Activated CD8-positive, alpha-beta T cell treated with anti-CD3 and anti-CD28 coated beads for 36 hours (primary cell): ENCODE measurements around the gene RSKR. TPM values are rescaled to one million over a fixed set of nuclear protein-coding genes. Genes with fewer than 3 reads are reported as not detected.

ENCODE experiments used
- ATAC-seq: fragments of 200-7000 bp; cut with Tn5 transposase; one replicate; pipeline ENCODE4 v1.10.0; 2021; ENCODE audit warnings: mild to moderate bottlenecking, moderate library complexity
- CTCF ChIA-PET: fragments of 350-600 bp; sonication (Branson Sonifier 250); formaldehyde crosslinking; loops from one replicate; lab custom pipeline; 2021; ENCODE audit warnings: antibody characterized with exemption; lab: Charles Lee
- POLR2A ChIA-PET: fragments of 350-600 bp; sonication (Branson Sonifier 250); formaldehyde crosslinking; loops from one replicate; lab custom pipeline; 2021; ENCODE audit warnings: antibody characterized with exemption; lab: Charles Lee
- DNase-seq: peaks from one replicate; pipeline ENCODE4 v3.0.0-alpha.2; 2020
- H3K27ac Mint-ChIP-seq: one replicate; pipeline ENCODE4 v1.8.0; 2021; ENCODE audit warnings: mild to moderate bottlenecking, mixed read lengths
- H3K27me3 Mint-ChIP-seq: one replicate; pipeline ENCODE4 v1.8.0; 2021; ENCODE audit warnings: mixed read lengths
- H3K36me3 Mint-ChIP-seq: one replicate; pipeline ENCODE4 v1.8.0; 2021; ENCODE audit warnings: low read depth, mixed read lengths
- H3K4me1 Mint-ChIP-seq: one replicate; pipeline ENCODE4 v1.8.0; 2021; ENCODE audit warnings: low read depth, mixed read lengths
- H3K4me3 Mint-ChIP-seq: one replicate; pipeline ENCODE4 v1.8.0; 2021; ENCODE audit warnings: mild to moderate bottlenecking, moderate library complexity, mixed read lengths
- H3K9me3 Mint-ChIP-seq: one replicate; pipeline ENCODE4 v1.8.0; 2021; ENCODE audit warnings: mixed read lengths
- intact Hi-C: fragments of 100-400 bp; cut with micrococcal nuclease; formaldehyde crosslinking; loops from one replicate; pipeline ENCODE4 v1.10.0; 2022
- total RNA-seq, 2 experiments: library from RNA; stranded (reverse); gene quantifications; one replicate each; pipeline ENCODE4 v1.2.3, GENCODE V29; 2021
- TF ChIP-seq, protein P1 (sequence below): fragments of 200-600 bp; IDR thresholded peaks from one replicate; pipeline ENCODE4 v1.8.0; 2022; ENCODE audit warnings: antibody characterized with exemption, mild to moderate bottlenecking

RSKR gene
- total RNA-seq, 2 experiments from 2014 or later: 22.5 to 24.9 TPM

DNA sequence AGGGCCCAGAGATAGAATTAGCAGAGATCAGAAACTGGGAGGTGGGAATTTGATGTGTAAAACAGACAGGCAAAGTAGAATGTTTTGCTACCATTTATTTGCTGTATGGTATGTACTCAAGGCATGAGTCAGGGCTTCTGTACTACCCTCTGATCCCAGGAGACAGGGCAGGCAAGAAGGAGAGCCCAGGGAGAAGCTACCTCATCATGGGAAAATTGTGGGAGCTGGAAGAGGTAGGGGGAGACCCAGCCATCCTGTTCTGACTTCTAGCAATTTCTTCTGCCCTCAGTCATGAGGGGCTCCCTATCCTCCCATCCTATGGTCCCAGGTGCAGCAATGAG lies 41.0 kb downstream of the RSKR start:
- Mint-ChIP-seq H3K4me3 (no peak overlapping the region), H3K4me1 (peaks cover 45% of the 10 kb centered on the region), H3K27me3 (no peaks in the 10 kb centered on the region), H3K9me3 (no peaks in the 10 kb centered on the region), H3K36me3 (peaks cover 47% of the 10 kb centered on the region), H3K27ac (no peak overlapping the region)
- no peak for ATAC-seq
- TF ChIP-seq, protein P1, sequence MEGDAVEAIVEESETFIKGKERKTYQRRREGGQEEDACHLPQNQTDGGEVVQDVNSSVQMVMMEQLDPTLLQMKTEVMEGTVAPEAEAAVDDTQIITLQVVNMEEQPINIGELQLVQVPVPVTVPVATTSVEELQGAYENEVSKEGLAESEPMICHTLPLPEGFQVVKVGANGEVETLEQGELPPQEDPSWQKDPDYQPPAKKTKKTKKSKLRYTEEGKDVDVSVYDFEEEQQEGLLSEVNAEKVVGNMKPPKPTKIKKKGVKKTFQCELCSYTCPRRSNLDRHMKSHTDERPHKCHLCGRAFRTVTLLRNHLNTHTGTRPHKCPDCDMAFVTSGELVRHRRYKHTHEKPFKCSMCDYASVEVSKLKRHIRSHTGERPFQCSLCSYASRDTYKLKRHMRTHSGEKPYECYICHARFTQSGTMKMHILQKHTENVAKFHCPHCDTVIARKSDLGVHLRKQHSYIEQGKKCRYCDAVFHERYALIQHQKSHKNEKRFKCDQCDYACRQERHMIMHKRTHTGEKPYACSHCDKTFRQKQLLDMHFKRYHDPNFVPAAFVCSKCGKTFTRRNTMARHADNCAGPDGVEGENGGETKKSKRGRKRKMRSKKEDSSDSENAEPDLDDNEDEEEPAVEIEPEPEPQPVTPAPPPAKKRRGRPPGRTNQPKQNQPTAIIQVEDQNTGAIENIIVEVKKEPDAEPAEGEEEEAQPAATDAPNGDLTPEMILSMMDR: no peak
- intact Hi-C loops: no loop called here
- no peak for DNase-seq
- POLR2A ChIA-PET: interaction anchor here (0.8 to 4.6 kb wide), 4 partner anchors 9 to 217 kb away, joined by 3 to 22 read pairs (median 8); no protein-coding TSS in a partner anchor
- CTCF ChIA-PET: interaction anchor here (1.8 to 4.0 kb wide), 2 partner anchors 24 to 33 kb away, joined by 4 to 31 read pairs; no protein-coding TSS in a partner anchor

DNA sequence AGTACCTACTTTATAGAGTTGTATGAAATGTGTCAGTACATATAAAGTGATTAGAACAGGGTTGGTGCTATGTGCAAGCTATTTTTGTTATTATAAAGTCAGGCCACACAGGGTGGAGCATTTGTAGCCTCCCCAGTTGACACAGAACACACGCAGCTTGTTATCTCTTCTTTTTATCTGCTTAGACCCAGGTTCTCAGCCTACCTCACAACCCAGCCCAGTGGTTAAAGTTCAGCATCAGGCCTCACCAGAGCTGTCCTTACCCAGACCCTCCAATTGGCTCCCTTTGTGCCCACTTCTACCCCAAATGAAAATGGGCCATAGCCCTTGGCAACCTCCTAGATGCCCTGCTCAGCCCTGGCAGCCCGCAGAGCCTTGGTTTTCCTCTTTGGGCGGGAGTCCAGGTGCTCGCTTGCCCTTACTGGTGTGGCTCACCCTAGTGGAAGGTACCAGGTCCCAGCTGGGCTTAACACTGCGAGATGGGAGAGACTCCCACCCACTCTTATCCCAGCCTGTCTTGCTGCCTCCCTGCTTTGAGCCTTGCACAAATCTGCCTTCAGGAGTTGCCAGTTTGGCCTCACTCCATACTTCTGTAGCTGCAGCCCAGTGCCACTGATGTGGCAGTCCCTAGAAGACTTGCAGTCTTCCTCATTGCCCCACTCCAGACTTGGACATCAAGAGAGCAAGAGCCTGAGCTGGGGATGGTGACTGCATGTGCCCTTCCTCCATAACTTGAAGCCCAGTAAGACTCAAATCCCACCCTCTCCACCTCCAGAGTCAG lies 41.5 kb downstream of the RSKR start:
- DNase-seq: no peak
- Mint-ChIP-seq H3K36me3 (peaks cover 45% of the 10 kb centered on the region), H3K4me3 (peak overlapping the region; percentile 89), H3K27me3 (no peaks in the 10 kb centered on the region), H3K4me1 (peaks cover 49% of the 10 kb centered on the region), H3K9me3 (no peaks in the 10 kb centered on the region), H3K27ac (no peak overlapping the region)
- CTCF ChIA-PET: interaction anchor here (0.6 to 4.0 kb wide), 8 partner anchors 22 to 71 kb away, joined by 3 to 31 read pairs (median 4); no protein-coding TSS in a partner anchor
- POLR2A ChIA-PET: interaction anchor here (0.8 to 4.6 kb wide), 8 partner anchors 10 to 216 kb away, joined by 3 to 22 read pairs (median 4); partner anchors contain the start of genes BLTP2, SDF2 and SUPT6H
- TF ChIP-seq, protein P1: no peak
- ATAC-seq: no peak
- intact Hi-C loops: no loop called here

DNA sequence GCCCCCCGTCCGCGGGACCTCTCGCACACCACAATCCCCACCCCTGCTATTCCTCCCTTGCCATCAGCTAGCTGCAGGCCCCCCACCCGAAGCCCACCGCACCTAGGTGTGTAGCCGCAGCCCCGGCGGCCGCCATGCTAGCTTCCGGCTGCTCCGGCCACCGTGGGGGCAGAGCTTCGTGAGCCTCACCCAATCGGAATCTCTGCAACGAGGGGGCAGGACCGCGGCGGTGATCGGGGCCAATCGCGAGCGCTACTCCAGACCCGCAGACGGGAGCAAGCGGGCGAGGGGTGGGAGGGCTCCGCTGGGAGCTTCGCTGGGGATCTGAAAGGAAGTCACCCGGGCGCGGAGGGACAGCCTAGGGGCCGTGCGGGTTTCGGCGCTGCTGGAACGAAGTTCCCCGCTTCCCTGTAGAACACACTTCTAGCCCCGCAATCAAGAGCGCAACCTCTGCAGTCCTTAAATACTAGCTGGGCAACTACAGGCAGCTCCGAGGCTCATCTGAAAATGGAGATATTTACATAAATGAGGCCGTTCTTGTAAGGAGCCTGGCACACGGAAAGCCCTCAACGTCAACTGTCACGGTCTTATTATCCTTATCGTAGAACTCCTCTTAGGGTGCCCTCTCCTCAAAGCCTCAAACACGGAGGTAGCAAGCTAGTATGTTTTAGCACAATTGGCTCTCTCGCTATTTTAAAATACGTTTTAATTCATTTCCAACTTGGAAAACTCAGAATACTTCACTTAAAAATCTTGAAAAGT lies 42.4 kb downstream of the RSKR start, which contains the start of gene PIGS:
Gene PIGS, minus strand, starts transcription at position 164 of the 762 bp plus-strand sequence. Its CDS starts 28 bp downstream, at position 136.
- peak; percentile 98 for ATAC-seq
- intact Hi-C loops: no loop called here
- peaks cover 43% of the 10 kb centered on the region for H3K36me3 Mint-ChIP-seq
- peak; percentile 95 for DNase-seq
- H3K4me3 Mint-ChIP-seq: peak within 1 kb of the TSS; percentile 89
- TF ChIP-seq, protein P1: no peak
- H3K27me3 Mint-ChIP-seq: no peaks in the 10 kb centered on the region
- POLR2A ChIA-PET: interaction anchor here (0.8 to 4.6 kb wide), 11 partner anchors 7 to 90 kb away, joined by 3 to 22 read pairs (median 5); partner anchors contain the start of genes BLTP2, SDF2 and SUPT6H
- peak within 1 kb of the TSS; percentile 93 for H3K27ac Mint-ChIP-seq
- CTCF ChIA-PET: interaction anchor here (0.6 to 4.0 kb wide), 11 partner anchors 10 to 155 kb away, joined by 3 to 31 read pairs (median 4); no protein-coding TSS in a partner anchor
- H3K4me1 Mint-ChIP-seq: peaks cover 48% of the 10 kb centered on the region
- H3K9me3 Mint-ChIP-seq: no peaks in the 10 kb centered on the region

DNA sequence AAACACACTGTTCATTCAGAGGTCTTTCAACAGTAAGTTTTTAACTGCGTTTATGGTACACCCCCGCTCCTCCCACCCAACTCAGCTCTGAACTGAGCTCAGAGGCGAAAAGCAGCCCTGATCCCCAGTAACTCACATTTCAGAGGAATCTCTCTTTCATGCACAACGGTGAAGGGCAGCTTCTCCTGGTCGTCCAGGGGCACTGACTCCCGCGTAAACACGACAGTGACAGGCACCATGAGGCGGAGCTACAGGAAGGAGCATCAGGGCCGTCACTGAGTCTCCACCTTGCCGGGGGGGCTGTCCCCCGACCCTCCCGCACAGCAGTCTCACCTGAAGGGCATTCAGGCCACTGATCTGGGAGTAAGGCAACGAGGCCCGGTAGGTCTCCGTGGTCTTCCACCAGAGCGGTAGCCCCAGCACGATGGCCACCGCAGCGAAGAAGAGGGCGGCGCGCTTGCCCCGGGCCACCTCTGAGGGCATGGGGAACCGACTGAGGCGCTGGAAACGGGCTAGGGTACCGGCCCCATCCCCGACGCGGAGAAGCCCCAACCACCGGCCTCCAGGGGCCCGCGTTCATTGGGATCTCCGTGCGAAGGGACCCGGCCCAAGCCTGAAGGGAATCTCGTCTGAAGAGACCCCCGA lies 43.1 kb downstream of the RSKR start:
- intact Hi-C loops: no loop called here

More for the DNA sequence above, 43.1 kb downstream of the RSKR start:
- ATAC-seq (peak; percentile 50), DNase-seq (peak; percentile 69)
- ChIA-PET CTCF (interaction anchor here (0.6 to 4.0 kb wide), 10 partner anchors 9 to 159 kb away, joined by 3 to 31 read pairs (median 4); no protein-coding TSS in a partner anchor), POLR2A (interaction anchor here (1.2 to 4.6 kb wide), 10 partner anchors 8 to 91 kb away, joined by 3 to 22 read pairs (median 5); partner anchors contain the start of genes BLTP2, SDF2 and SUPT6H)
- peak overlapping the region; percentile 89 for H3K4me3 Mint-ChIP-seq
- H3K4me1 Mint-ChIP-seq: peaks cover 45% of the 10 kb centered on the region
- peaks cover 37% of the 10 kb centered on the region for H3K36me3 Mint-ChIP-seq
- no peaks in the 10 kb centered on the region for H3K9me3 Mint-ChIP-seq
- TF ChIP-seq, protein P1: no peak
- H3K27ac Mint-ChIP-seq: peak overlapping the region; percentile 93
- no peaks in the 10 kb centered on the region for H3K27me3 Mint-ChIP-seq
